OCI-LY3 (cell line): ENCODE measurements around the gene SLC28A2.

Source experiments
- EZH2phosphoT487 ChIP-seq: fragments of 200-600 bp; shearing (Covaris generic); IDR thresholded peaks from 2 replicates; pipeline ENCODE4 v1.6.1; 2018; ENCODE audit warnings: antibody characterized with exemption, mixed run types, low read depth
- TF ChIP-seq, protein P1 (sequence below): fragments of 200-600, 300-600 bp; sonication (generic); IDR thresholded peaks from 2 replicates; pipeline ENCODE4 v1.5.1; 2014; ENCODE audit warnings: antibody characterized with exemption, low read length, low read depth

- TF ChIP-seq, protein P1, sequence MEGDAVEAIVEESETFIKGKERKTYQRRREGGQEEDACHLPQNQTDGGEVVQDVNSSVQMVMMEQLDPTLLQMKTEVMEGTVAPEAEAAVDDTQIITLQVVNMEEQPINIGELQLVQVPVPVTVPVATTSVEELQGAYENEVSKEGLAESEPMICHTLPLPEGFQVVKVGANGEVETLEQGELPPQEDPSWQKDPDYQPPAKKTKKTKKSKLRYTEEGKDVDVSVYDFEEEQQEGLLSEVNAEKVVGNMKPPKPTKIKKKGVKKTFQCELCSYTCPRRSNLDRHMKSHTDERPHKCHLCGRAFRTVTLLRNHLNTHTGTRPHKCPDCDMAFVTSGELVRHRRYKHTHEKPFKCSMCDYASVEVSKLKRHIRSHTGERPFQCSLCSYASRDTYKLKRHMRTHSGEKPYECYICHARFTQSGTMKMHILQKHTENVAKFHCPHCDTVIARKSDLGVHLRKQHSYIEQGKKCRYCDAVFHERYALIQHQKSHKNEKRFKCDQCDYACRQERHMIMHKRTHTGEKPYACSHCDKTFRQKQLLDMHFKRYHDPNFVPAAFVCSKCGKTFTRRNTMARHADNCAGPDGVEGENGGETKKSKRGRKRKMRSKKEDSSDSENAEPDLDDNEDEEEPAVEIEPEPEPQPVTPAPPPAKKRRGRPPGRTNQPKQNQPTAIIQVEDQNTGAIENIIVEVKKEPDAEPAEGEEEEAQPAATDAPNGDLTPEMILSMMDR: no peak
- no peak for TF ChIP-seq EZH2phosphoT487
Observed at GRCh38 chr15:45259796-45260195, 7.8 kb downstream of the SLC28A2 start.
